Prostate gland (tissue), 2 donors: ENCODE measurements around the gene GDF15.

Experiments used
- POLR2A ChIP-seq: fragments of 450-650 bp; IDR thresholded peaks from one replicate; pipeline ENCODE4 v1.6.1; 2016; ENCODE audit warnings: antibody characterized with exemption, mild to moderate bottlenecking
- POLR2AphosphoS5 ChIP-seq: sonication (generic); formaldehyde crosslinking; IDR thresholded peaks from one replicate; pipeline ENCODE4 v1.6.1; 2017; ENCODE audit warnings: antibody characterized with exemption
- TF ChIP-seq, protein P1 (sequence below), 4 experiments: fragments of 200-600 bp in 2 of 4; fragments of 450-650 bp in 2 of 4; sonication (generic) in 2 of 4; IDR thresholded peaks; 1 replicate in 3 of 4; 2 replicates in 1 of 4; pipeline ENCODE4 v1.5.1; 2016 to 2019; ENCODE audit warnings: antibody characterized with exemption in 4 of 4, mild to moderate bottlenecking in 2 of 4, moderate library complexity in 2 of 4

DNA sequence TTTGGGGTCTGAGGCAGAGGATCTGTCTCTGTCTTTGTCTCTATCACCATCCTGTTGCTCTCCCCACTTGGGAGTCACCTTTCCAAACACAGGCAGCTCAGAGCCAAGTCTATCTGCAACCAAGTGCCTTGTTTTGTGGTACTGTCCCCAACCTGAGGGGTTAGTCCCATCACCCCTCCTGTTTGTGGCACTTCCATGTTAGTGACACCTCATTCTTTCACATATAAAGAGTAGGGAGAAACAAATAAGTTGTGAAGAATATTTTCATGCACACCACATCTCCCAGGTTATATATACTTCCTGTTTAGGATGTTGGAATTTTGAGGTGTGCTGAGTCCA, 3.7 kb downstream of the GDF15 start:
- TF ChIP-seq, protein P1, sequence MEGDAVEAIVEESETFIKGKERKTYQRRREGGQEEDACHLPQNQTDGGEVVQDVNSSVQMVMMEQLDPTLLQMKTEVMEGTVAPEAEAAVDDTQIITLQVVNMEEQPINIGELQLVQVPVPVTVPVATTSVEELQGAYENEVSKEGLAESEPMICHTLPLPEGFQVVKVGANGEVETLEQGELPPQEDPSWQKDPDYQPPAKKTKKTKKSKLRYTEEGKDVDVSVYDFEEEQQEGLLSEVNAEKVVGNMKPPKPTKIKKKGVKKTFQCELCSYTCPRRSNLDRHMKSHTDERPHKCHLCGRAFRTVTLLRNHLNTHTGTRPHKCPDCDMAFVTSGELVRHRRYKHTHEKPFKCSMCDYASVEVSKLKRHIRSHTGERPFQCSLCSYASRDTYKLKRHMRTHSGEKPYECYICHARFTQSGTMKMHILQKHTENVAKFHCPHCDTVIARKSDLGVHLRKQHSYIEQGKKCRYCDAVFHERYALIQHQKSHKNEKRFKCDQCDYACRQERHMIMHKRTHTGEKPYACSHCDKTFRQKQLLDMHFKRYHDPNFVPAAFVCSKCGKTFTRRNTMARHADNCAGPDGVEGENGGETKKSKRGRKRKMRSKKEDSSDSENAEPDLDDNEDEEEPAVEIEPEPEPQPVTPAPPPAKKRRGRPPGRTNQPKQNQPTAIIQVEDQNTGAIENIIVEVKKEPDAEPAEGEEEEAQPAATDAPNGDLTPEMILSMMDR (IDR thresholded peaks at IDR 0.05) = no peak
- TF ChIP-seq POLR2A = no peak
- TF ChIP-seq POLR2AphosphoS5 = no peak
